Measurements from ENCODE around the gene CIB4. TPM values are rescaled to one million over a fixed set of nuclear protein-coding genes. Genes with fewer than 3 reads are reported as not detected.

CIB4 gene
- total and polyA plus RNA-seq, 2 donors (not counting 1 experiment from before 2014, with no cell fraction given): not detected

DNA sequence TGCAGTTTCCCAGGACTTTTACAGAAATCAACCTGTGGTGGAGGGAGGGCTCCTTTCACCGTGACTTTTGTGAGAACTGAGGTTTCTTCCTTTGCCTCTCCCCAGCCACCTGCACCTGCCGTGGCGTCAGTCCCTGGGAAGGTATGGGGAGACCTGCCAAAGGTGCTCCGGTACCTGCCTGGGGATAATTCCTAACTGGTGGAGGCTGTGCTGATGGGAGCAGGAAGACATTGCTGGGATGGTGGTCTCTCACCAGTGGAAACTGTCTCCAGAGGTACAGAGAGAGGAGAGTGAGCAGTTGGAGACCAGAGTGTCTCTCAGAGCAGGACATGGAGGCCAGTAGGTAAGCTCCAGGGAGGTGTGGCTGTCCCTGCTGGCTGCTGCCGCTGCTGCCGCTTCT, 52.6 kb downstream of the CIB4 start:
- no peak overlapping the region for H3K27ac ChIP-seq (ENCODE audit: low read length in 2 of 2)
- no peak overlapping the region for H3K4me2 ChIP-seq (replicated peaks; ENCODE audit: low read depth, low read length, poor library complexity, severe bottlenecking)
- intact Hi-C loops (cut with micrococcal nuclease): no loop called here
- no peaks in the 10 kb centered on the region for H4K20me1 ChIP-seq (ENCODE audit: control insufficient read depth, insufficient read depth, low read length, poor library complexity, severe bottlenecking)
- Mint-ChIP-seq H3K4me1 (no peaks in the 10 kb centered on the region), H3K9me3 (ENCODE audit: insufficient read depth) (no peaks in the 10 kb centered on the region), H3K27me3 (peaks cover 28% of the 10 kb centered on the region), H3K27ac (no peak overlapping the region), H3K4me3 (no peak overlapping the region)
- no peak for ATAC-seq (ENCODE audit: low read depth)
- POLR2A ChIA-PET: no interaction called here
- H3K27me3 ChIP-seq (replicated peaks in 1 of 4; ENCODE audit: control extremely low read depth in 1 of 4, control insufficient read depth in 3 of 4, insufficient read depth in 4 of 4, low read length in 3 of 4): peaks cover 0 to 3% (median under 1%) of the 10 kb centered on the region in 4 experiments
- CTCF ChIA-PET: interaction anchor here (3.4 kb wide), 1 partner anchor 11 kb away, joined by 12 read pairs; no protein-coding TSS in a partner anchor
- TF ChIP-seq, protein P1, sequence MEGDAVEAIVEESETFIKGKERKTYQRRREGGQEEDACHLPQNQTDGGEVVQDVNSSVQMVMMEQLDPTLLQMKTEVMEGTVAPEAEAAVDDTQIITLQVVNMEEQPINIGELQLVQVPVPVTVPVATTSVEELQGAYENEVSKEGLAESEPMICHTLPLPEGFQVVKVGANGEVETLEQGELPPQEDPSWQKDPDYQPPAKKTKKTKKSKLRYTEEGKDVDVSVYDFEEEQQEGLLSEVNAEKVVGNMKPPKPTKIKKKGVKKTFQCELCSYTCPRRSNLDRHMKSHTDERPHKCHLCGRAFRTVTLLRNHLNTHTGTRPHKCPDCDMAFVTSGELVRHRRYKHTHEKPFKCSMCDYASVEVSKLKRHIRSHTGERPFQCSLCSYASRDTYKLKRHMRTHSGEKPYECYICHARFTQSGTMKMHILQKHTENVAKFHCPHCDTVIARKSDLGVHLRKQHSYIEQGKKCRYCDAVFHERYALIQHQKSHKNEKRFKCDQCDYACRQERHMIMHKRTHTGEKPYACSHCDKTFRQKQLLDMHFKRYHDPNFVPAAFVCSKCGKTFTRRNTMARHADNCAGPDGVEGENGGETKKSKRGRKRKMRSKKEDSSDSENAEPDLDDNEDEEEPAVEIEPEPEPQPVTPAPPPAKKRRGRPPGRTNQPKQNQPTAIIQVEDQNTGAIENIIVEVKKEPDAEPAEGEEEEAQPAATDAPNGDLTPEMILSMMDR (IDR thresholded peaks at IDR 0.05): no peak
- TF ChIP-seq EZH2 (IDR thresholded peaks at IDR 0.05; ENCODE audit: borderline replicate concordance, insufficient read depth, low read depth, low read length, poor library complexity, severe bottlenecking): no peak
- no peaks in the 10 kb centered on the region for H3K36me3 ChIP-seq (replicated peaks in 1 of 2; ENCODE audit: control extremely low read depth in 1 of 2, control insufficient read depth in 1 of 2, extremely low read depth in 1 of 2, insufficient read depth in 2 of 2, low read length in 1 of 2)
- peaks cover 0 to 18% (median 0%) of the 10 kb centered on the region in 3 donors for H3K9me3 ChIP-seq (ENCODE audit: control extremely low read depth in 1 of 3, control insufficient read depth in 2 of 3, insufficient read depth in 1 of 3, low read length in 2 of 3)
- H3K4me3 ChIP-seq (ENCODE audit: control extremely low read depth in 1 of 5, extremely low read depth in 1 of 5, insufficient read depth in 1 of 5, low read depth in 2 of 5, low read length in 4 of 5): no peak overlapping the region
- no peak for DNase-seq
- H3K9ac ChIP-seq (ENCODE audit: low read length): no peak overlapping the region
- no peaks in the 10 kb centered on the region for H3K79me2 ChIP-seq (ENCODE audit: control insufficient read depth, insufficient read depth, low read length)
- no peaks in the 10 kb centered on the region for H3K4me1 ChIP-seq (ENCODE audit: control insufficient read depth in 2 of 2, insufficient read depth in 2 of 2, low read length in 2 of 2)
- WGBS (ENCODE audit: insufficient coverage): 90% methylated on average over 3 of the region's 6 CpGs
- H2AFZ ChIP-seq (ENCODE audit: insufficient read depth, low read depth, low read length, poor library complexity, severe bottlenecking): no peak overlapping the region

DNA sequence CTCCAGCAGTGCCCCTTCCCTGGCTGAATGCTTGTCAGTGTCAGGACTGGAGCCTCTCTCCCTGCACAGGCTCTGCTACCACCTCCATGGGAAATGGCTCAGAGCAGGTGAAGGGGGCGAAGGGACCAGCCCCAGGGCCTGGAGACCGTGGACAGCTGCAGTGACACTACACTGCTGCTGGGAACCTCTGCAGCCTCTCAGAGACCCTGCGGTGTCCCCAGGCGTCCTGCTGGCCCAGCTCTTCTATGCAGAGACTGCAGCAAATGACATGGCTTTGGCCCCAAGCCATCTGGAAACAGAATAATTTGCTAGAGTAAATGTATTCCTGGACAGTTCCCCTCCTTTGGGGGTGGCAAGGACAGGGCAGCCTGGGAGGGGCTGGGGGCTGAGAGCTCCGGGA, 53.2 kb downstream of the CIB4 start:
- no peaks in the 10 kb centered on the region for H3K4me1 ChIP-seq (ENCODE audit: control insufficient read depth in 2 of 2, insufficient read depth in 2 of 2, low read length in 2 of 2)
- H3K27ac ChIP-seq (ENCODE audit: low read length in 2 of 2): no peak overlapping the region
- no peak overlapping the region for H3K4me2 ChIP-seq (replicated peaks; ENCODE audit: low read depth, low read length, poor library complexity, severe bottlenecking)
- H3K79me2 ChIP-seq (ENCODE audit: control insufficient read depth, insufficient read depth, low read length): no peaks in the 10 kb centered on the region
- H3K9me3 Mint-ChIP-seq (ENCODE audit: insufficient read depth): no peaks in the 10 kb centered on the region
- no peak overlapping the region for H2AFZ ChIP-seq (ENCODE audit: insufficient read depth, low read depth, low read length, poor library complexity, severe bottlenecking)
- 77% methylated on average over 5 of the region's 5 CpGs for WGBS (ENCODE audit: insufficient coverage)
- no peak overlapping the region for H3K27ac Mint-ChIP-seq
- intact Hi-C loops (cut with micrococcal nuclease): no loop called here
- peaks cover 0 to 18% (median 0%) of the 10 kb centered on the region in 3 donors for H3K9me3 ChIP-seq (ENCODE audit: control extremely low read depth in 1 of 3, control insufficient read depth in 2 of 3, insufficient read depth in 1 of 3, low read length in 2 of 3)
- DNase-seq: no peak
- no peaks in the 10 kb centered on the region for H3K4me1 Mint-ChIP-seq
- H3K27me3 Mint-ChIP-seq: peaks cover 28% of the 10 kb centered on the region
- no peak overlapping the region for H3K9ac ChIP-seq (ENCODE audit: low read length)
- ChIA-PET CTCF (interaction anchor here (3.4 kb wide), 1 partner anchor 10 kb away, joined by 12 read pairs; no protein-coding TSS in a partner anchor), POLR2A (no interaction called here)
- H3K4me3 ChIP-seq (ENCODE audit: control extremely low read depth in 1 of 5, extremely low read depth in 1 of 5, insufficient read depth in 1 of 5, low read depth in 2 of 5, low read length in 4 of 5): no peak overlapping the region
- no peak overlapping the region for H3K4me3 Mint-ChIP-seq
- peaks cover 0 to 3% (median 0%) of the 10 kb centered on the region in 4 experiments for H3K27me3 ChIP-seq (replicated peaks in 1 of 4; ENCODE audit: control extremely low read depth in 1 of 4, control insufficient read depth in 3 of 4, insufficient read depth in 4 of 4, low read length in 3 of 4)
- H4K20me1 ChIP-seq (ENCODE audit: control insufficient read depth, insufficient read depth, low read length, poor library complexity, severe bottlenecking): no peaks in the 10 kb centered on the region
- H3K36me3 ChIP-seq (replicated peaks in 1 of 2; ENCODE audit: control extremely low read depth in 1 of 2, control insufficient read depth in 1 of 2, extremely low read depth in 1 of 2, insufficient read depth in 2 of 2, low read length in 1 of 2): no peaks in the 10 kb centered on the region
- ATAC-seq (ENCODE audit: low read depth): no peak
- TF ChIP-seq EZH2 (IDR thresholded peaks at IDR 0.05; ENCODE audit: borderline replicate concordance, insufficient read depth, low read depth, low read length, poor library complexity, severe bottlenecking): no peak
- TF ChIP-seq, protein P1 (IDR thresholded peaks at IDR 0.05): no peak

Data from B cell (primary cell).